ENCODE data around the gene FOSL2.

The FOSL2 gene

GRCh38 chr2:28381225-28382180 is 11.2 kb upstream of the FOSL2 start:
- Histone ChIP-seq H3K9me3 (ENCODE audit: control insufficient read depth, low read length) (no peaks in the 10 kb centered on the region), H3K36me3 (ENCODE audit: control insufficient read depth, insufficient read depth, low read length) (no peaks in the 10 kb centered on the region), H3K27me3 (replicated peaks; ENCODE audit: control insufficient read depth, insufficient read depth, low read length, poor library complexity, severe bottlenecking) (no peaks in the 10 kb centered on the region), H3K27ac (ENCODE audit: insufficient read depth, low read length, poor library complexity, severe bottlenecking) (no peak overlapping the region), H3K4me3 (ENCODE audit: insufficient read depth, low read depth, low read length, poor library complexity, severe bottlenecking) (no peak overlapping the region), H3K4me1 (ENCODE audit: control insufficient read depth, insufficient read depth, low read length, poor library complexity, severe bottlenecking) (peaks cover 17% of the 10 kb centered on the region)
- DNase-seq, result no peak

- Histone ChIP-seq H3K9me3 (ENCODE audit: control insufficient read depth, low read length) (no peaks in the 10 kb centered on the region), H3K4me1 (ENCODE audit: control insufficient read depth, insufficient read depth, low read length, poor library complexity, severe bottlenecking) (peaks cover 17% of the 10 kb centered on the region), H3K27ac (ENCODE audit: insufficient read depth, low read length, poor library complexity, severe bottlenecking) (no peak overlapping the region), H3K4me3 (ENCODE audit: insufficient read depth, low read depth, low read length, poor library complexity, severe bottlenecking) (no peak overlapping the region), H3K36me3 (ENCODE audit: control insufficient read depth, insufficient read depth, low read length) (no peaks in the 10 kb centered on the region), H3K27me3 (replicated peaks; ENCODE audit: control insufficient read depth, insufficient read depth, low read length, poor library complexity, severe bottlenecking) (no peaks in the 10 kb centered on the region)
- no peak for DNase-seq
These were observed 9.9 kb upstream of the FOSL2 start for GRCh38 chr2:28382755-28383154.

- Histone ChIP-seq H3K9me3 (ENCODE audit: control insufficient read depth, low read length) (no peaks in the 10 kb centered on the region), H3K4me1 (ENCODE audit: control insufficient read depth, insufficient read depth, low read length, poor library complexity, severe bottlenecking) (peaks cover 18% of the 10 kb centered on the region), H3K27me3 (replicated peaks; ENCODE audit: control insufficient read depth, insufficient read depth, low read length, poor library complexity, severe bottlenecking) (no peaks in the 10 kb centered on the region), H3K4me3 (ENCODE audit: insufficient read depth, low read depth, low read length, poor library complexity, severe bottlenecking) (no peak overlapping the region), H3K27ac (ENCODE audit: insufficient read depth, low read length, poor library complexity, severe bottlenecking) (no peak overlapping the region), H3K36me3 (ENCODE audit: control insufficient read depth, insufficient read depth, low read length) (no peaks in the 10 kb centered on the region)
- DNase-seq, result no peak
These were observed 5.3 kb upstream of the FOSL2 start for GRCh38 chr2:28387082-28387960.

- Histone ChIP-seq H3K4me3 (ENCODE audit: insufficient read depth, low read depth, low read length, poor library complexity, severe bottlenecking) (peak overlapping the region; percentile 66), H3K9me3 (ENCODE audit: control insufficient read depth, low read length) (no peaks in the 10 kb centered on the region), H3K4me1 (ENCODE audit: control insufficient read depth, insufficient read depth, low read length, poor library complexity, severe bottlenecking) (peaks cover 18% of the 10 kb centered on the region), H3K36me3 (ENCODE audit: control insufficient read depth, insufficient read depth, low read length) (no peaks in the 10 kb centered on the region), H3K27ac (ENCODE audit: insufficient read depth, low read length, poor library complexity, severe bottlenecking) (peak overlapping the region; percentile 66), H3K27me3 (replicated peaks; ENCODE audit: control insufficient read depth, insufficient read depth, low read length, poor library complexity, severe bottlenecking) (no peaks in the 10 kb centered on the region)
- DNase-seq, result no peak
These were observed 3.0 kb upstream of the FOSL2 start for GRCh38 chr2:28389399-28390240.

GRCh38 chr2:28390241-28390745 is 2.4 kb upstream of the FOSL2 start:
- Histone ChIP-seq H3K36me3 (ENCODE audit: control insufficient read depth, insufficient read depth, low read length) (no peaks in the 10 kb centered on the region), H3K27ac (ENCODE audit: insufficient read depth, low read length, poor library complexity, severe bottlenecking) (peak overlapping the region; percentile 88), H3K27me3 (replicated peaks; ENCODE audit: control insufficient read depth, insufficient read depth, low read length, poor library complexity, severe bottlenecking) (no peaks in the 10 kb centered on the region), H3K4me3 (ENCODE audit: insufficient read depth, low read depth, low read length, poor library complexity, severe bottlenecking) (peak overlapping the region; percentile 66), H3K9me3 (ENCODE audit: control insufficient read depth, low read length) (no peaks in the 10 kb centered on the region), H3K4me1 (ENCODE audit: control insufficient read depth, insufficient read depth, low read length, poor library complexity, severe bottlenecking) (peaks cover 25% of the 10 kb centered on the region)
- peak; percentile 74 to 81 (median 76) for DNase-seq

GRCh38 chr2:28390746-28391563 is 1.7 kb upstream of the FOSL2 start:
- H3K4me1 ChIP-seq (ENCODE audit: control insufficient read depth, insufficient read depth, low read length, poor library complexity, severe bottlenecking), result peaks cover 27% of the 10 kb centered on the region
- no peaks in the 10 kb centered on the region for H3K9me3 ChIP-seq (ENCODE audit: control insufficient read depth, low read length)
- H3K27ac ChIP-seq (ENCODE audit: insufficient read depth, low read length, poor library complexity, severe bottlenecking), result peak overlapping the region; percentile 88
- DNase-seq, result no peak
- H3K36me3 ChIP-seq (ENCODE audit: control insufficient read depth, insufficient read depth, low read length), result no peaks in the 10 kb centered on the region
- H3K4me3 ChIP-seq (ENCODE audit: insufficient read depth, low read depth, low read length, poor library complexity, severe bottlenecking), result peak overlapping the region; percentile 66
- no peaks in the 10 kb centered on the region for H3K27me3 ChIP-seq (replicated peaks; ENCODE audit: control insufficient read depth, insufficient read depth, low read length, poor library complexity, severe bottlenecking)

GRCh38 chr2:28391564-28392296 is 928 bp upstream of the FOSL2 start:
- Histone ChIP-seq H3K27me3 (replicated peaks; ENCODE audit: control insufficient read depth, insufficient read depth, low read length, poor library complexity, severe bottlenecking) (no peaks in the 10 kb centered on the region), H3K9me3 (ENCODE audit: control insufficient read depth, low read length) (no peaks in the 10 kb centered on the region), H3K36me3 (ENCODE audit: control insufficient read depth, insufficient read depth, low read length) (no peaks in the 10 kb centered on the region), H3K4me1 (ENCODE audit: control insufficient read depth, insufficient read depth, low read length, poor library complexity, severe bottlenecking) (peaks cover 34% of the 10 kb centered on the region), H3K4me3 (ENCODE audit: insufficient read depth, low read depth, low read length, poor library complexity, severe bottlenecking) (peak overlapping the region; percentile 99), H3K27ac (ENCODE audit: insufficient read depth, low read length, poor library complexity, severe bottlenecking) (peak overlapping the region; percentile 88)
- DNase-seq, result peak; percentile 43 to 59 (median 50)

- H3K4me3 ChIP-seq (ENCODE audit: insufficient read depth, low read depth, low read length, poor library complexity, severe bottlenecking), result peak overlapping the region; percentile 99
- DNase-seq, result peak in 2 of 3 donors; percentile 27 to 31
- H3K27ac ChIP-seq (ENCODE audit: insufficient read depth, low read length, poor library complexity, severe bottlenecking), result peak overlapping the region; percentile 88
- H3K4me1 ChIP-seq (ENCODE audit: control insufficient read depth, insufficient read depth, low read length, poor library complexity, severe bottlenecking), result peaks cover 36% of the 10 kb centered on the region
- H3K36me3 ChIP-seq (ENCODE audit: control insufficient read depth, insufficient read depth, low read length), result no peaks in the 10 kb centered on the region
- no peaks in the 10 kb centered on the region for H3K27me3 ChIP-seq (replicated peaks; ENCODE audit: control insufficient read depth, insufficient read depth, low read length, poor library complexity, severe bottlenecking)
- no peaks in the 10 kb centered on the region for H3K9me3 ChIP-seq (ENCODE audit: control insufficient read depth, low read length)
These were observed 617 bp downstream of the FOSL2 start for GRCh38 chr2:28393114-28393836.

All from effector memory CD4-positive, alpha-beta T cell (primary cell).